Measurements from ENCODE around the gene IL27RA. TPM values are rescaled to one million over a fixed set of nuclear protein-coding genes. Genes with fewer than 3 reads are reported as not detected.

Gene IL27RA
- total RNA-seq (2014; rRNA removed; shearing (Covaris generic)) (11.4 and 12.8 TPM in 2 replicates), polyA plus RNA-seq (2016; fragmentation: Nextera tagmentation; extraction: Ambion mirVana) (7.7 and 8.3 TPM in 2 replicates)
- long read RNA-seq, transcript IL27RA-201 (14 exons, 2,962 nt) = major isoform, 5 of 9 reads
- long read RNA-seq, partial matches to known transcripts = 0 of 9 reads
- long read RNA-seq, other reads (novel, unspliced or antisense) = 4 of 9 reads

GRCh38 chr19:14031719-14032480, at the start of gene IL27RA:
Gene IL27RA (plus strand): TSS chr19:14031762. CDS start chr19:14031873, 111 bp downstream.
- no peaks in the 10 kb centered on the region; the same call in 2 of the 3 replicates for H3K36me3 Mint-ChIP-seq (ENCODE audit: low read depth)
- peaks cover 10% of the 10 kb centered on the region; the same call in 1 of the 2 replicates for H3K27me3 ChIP-seq (ENCODE audit: insufficient read depth)
- ATAC-seq (peak; percentile 83), DNase-seq (ENCODE audit: low spot score) (peak; percentile 80)
- H3K27ac ChIP-seq (ENCODE audit: low read depth) = no peak within 1 kb of the TSS
- TF ChIP-seq POLR2AphosphoS5 (IDR thresholded peaks at IDR 0.05; ENCODE audit: low read depth) (peak; percentile 50), EZH2 (IDR thresholded peaks at IDR 0.05; ENCODE audit: low read depth, unreplicated experiment) (no peak), CTCF (conservative IDR thresholded peaks at IDR 0.05; ENCODE audit: low read depth in 2 of 2) (peak; percentile 74 to 79)
- peak within 1 kb of the TSS; percentile 90 for H3K4me3 ChIP-seq
- no peak within 1 kb of the TSS for H3K27ac Mint-ChIP-seq
- H3K4me2 ChIP-seq = peak within 1 kb of the TSS; percentile 92
- H2AFZ ChIP-seq = peak within 1 kb of the TSS; percentile 100
- H3K4me1 Mint-ChIP-seq = peaks cover 4% of the 10 kb centered on the region
- H3K36me3 ChIP-seq (ENCODE audit: insufficient read depth) = no peaks in the 10 kb centered on the region
- peaks cover 8% of the 10 kb centered on the region; the same call in 1 of the 2 replicates for H3F3A ChIP-seq (replicated peaks; ENCODE audit: low read depth)
- H3K4me1 ChIP-seq (ENCODE audit: insufficient read depth) = peaks cover 4% of the 10 kb centered on the region; the same call in 1 of the 2 replicates
- no peaks in the 10 kb centered on the region for H4K20me1 ChIP-seq (replicated peaks; ENCODE audit: insufficient read depth)
- H3K79me2 ChIP-seq (replicated peaks; ENCODE audit: insufficient read depth) = no peaks in the 10 kb centered on the region
- H3K27me3 Mint-ChIP-seq (ENCODE audit: insufficient read depth, low read depth, poor library complexity) = peaks cover 16% of the 10 kb centered on the region
- H3K4me3 Mint-ChIP-seq = peak within 1 kb of the TSS; percentile 75
- no peaks in the 10 kb centered on the region for H3K9me3 Mint-ChIP-seq
- no peaks in the 10 kb centered on the region for H3K9me2 ChIP-seq (ENCODE audit: insufficient read depth)

- Histone ChIP-seq H3K4me3 (no peak overlapping the region), H3K9me2 (ENCODE audit: insufficient read depth) (no peaks in the 10 kb centered on the region), H3K27me3 (ENCODE audit: insufficient read depth) (no peaks in the 10 kb centered on the region), H3K36me3 (ENCODE audit: insufficient read depth) (no peaks in the 10 kb centered on the region), H2AFZ (no peak overlapping the region), H3F3A (replicated peaks; ENCODE audit: low read depth) (peaks cover 13% of the 10 kb centered on the region), H3K79me2 (replicated peaks; ENCODE audit: insufficient read depth) (no peaks in the 10 kb centered on the region), H3K4me1 (ENCODE audit: insufficient read depth) (peaks cover 43% of the 10 kb centered on the region), H4K20me1 (replicated peaks; ENCODE audit: insufficient read depth) (no peaks in the 10 kb centered on the region), H3K27ac (ENCODE audit: low read depth) (no peak overlapping the region), H3K4me2 (no peak overlapping the region)
- peaks cover 13% of the 10 kb centered on the region for H3K27me3 Mint-ChIP-seq (ENCODE audit: insufficient read depth, low read depth, poor library complexity)
- ATAC-seq (no peak), DNase-seq (ENCODE audit: low spot score) (no peak)
- no peaks in the 10 kb centered on the region for H3K36me3 Mint-ChIP-seq (ENCODE audit: low read depth)
- H3K27ac Mint-ChIP-seq = no peak overlapping the region
- H3K4me3 Mint-ChIP-seq = no peak overlapping the region
- H3K4me1 Mint-ChIP-seq = peaks cover 34% of the 10 kb centered on the region
- H3K9me3 Mint-ChIP-seq = no peaks in the 10 kb centered on the region
- TF ChIP-seq CTCF (conservative IDR thresholded peaks at IDR 0.05; ENCODE audit: low read depth in 2 of 2) (no peak), ZNF462 (CRISPR knock-in tag; IDR thresholded peaks at IDR 0.05) (no peak), STAT1 (IDR thresholded peaks at IDR 0.05; ENCODE audit: unreplicated experiment) (no peak), CREB1 (CRISPR knock-in tag; IDR thresholded peaks at IDR 0.05; ENCODE audit: low read depth) (no peak), NANOG (IDR thresholded peaks at IDR 0.05; ENCODE audit: borderline replicate concordance) (no peak), ZNF331 (CRISPR knock-in tag; IDR thresholded peaks at IDR 0.05; ENCODE audit: low read depth) (no peak), ZNF114 (CRISPR knock-in tag; IDR thresholded peaks at IDR 0.05) (no peak), POLR2AphosphoS5 (IDR thresholded peaks at IDR 0.05; ENCODE audit: low read depth) (no peak)
Observed at GRCh38 chr19:13981988-13982501, 49.5 kb upstream of the IL27RA start.

Data from GM23338 (cell line).